ENCODE measurements around the gene NBEA.

DNA sequence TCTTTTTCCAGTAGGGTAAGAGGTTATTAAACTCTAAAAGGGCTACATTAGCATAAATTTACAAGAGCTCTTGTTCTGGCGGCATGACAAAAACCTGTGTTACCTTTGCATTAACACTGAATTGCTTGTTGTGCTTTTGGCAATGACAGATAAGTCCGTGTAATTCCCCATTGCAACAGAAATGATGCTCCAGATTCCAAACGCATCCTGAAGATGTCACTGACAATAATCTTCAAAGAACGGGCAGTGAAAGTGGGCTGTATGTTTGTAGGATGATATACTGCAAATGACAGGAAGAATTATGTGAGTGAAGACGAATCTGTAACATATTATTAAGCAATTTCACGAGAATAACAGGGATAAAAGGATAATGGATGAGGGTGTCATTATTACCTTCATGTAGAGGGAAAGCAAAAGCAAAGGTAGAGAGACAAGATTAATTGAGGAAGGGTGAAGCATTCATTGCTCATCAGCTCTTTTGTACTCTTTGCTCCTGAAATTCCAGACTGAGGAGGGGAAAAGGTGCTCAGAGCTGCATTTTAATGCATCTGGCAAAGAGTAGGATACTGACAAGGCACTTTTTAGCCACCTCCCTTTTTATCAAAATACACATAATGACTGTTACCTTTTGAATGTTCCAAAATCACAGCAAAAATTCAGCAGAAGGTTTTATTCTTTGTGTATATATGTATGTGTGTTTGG, 572.9 kb downstream of the NBEA start:
- TF ChIP-seq RAD21 (IDR thresholded peaks at IDR 0.05; ENCODE audit: low read depth) (no peak), NFIC (IDR thresholded peaks at IDR 0.05) (no peak), EP300 (IDR thresholded peaks at IDR 0.05; ENCODE audit: borderline replicate concordance) (no peak), TEAD4 (IDR thresholded peaks at IDR 0.05) (no peak), TAF1 (IDR thresholded peaks at IDR 0.05; ENCODE audit: low read depth) (no peak), FOXM1 (IDR thresholded peaks at IDR 0.05; ENCODE audit: borderline replicate concordance, low read depth) (no peak)
- TF ChIP-seq, protein P1, sequence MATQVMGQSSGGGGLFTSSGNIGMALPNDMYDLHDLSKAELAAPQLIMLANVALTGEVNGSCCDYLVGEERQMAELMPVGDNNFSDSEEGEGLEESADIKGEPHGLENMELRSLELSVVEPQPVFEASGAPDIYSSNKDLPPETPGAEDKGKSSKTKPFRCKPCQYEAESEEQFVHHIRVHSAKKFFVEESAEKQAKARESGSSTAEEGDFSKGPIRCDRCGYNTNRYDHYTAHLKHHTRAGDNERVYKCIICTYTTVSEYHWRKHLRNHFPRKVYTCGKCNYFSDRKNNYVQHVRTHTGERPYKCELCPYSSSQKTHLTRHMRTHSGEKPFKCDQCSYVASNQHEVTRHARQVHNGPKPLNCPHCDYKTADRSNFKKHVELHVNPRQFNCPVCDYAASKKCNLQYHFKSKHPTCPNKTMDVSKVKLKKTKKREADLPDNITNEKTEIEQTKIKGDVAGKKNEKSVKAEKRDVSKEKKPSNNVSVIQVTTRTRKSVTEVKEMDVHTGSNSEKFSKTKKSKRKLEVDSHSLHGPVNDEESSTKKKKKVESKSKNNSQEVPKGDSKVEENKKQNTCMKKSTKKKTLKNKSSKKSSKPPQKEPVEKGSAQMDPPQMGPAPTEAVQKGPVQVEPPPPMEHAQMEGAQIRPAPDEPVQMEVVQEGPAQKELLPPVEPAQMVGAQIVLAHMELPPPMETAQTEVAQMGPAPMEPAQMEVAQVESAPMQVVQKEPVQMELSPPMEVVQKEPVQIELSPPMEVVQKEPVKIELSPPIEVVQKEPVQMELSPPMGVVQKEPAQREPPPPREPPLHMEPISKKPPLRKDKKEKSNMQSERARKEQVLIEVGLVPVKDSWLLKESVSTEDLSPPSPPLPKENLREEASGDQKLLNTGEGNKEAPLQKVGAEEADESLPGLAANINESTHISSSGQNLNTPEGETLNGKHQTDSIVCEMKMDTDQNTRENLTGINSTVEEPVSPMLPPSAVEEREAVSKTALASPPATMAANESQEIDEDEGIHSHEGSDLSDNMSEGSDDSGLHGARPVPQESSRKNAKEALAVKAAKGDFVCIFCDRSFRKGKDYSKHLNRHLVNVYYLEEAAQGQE (IDR thresholded peaks at IDR 0.05; ENCODE audit: low read depth) = no peak
- TF ChIP-seq, protein P2, sequence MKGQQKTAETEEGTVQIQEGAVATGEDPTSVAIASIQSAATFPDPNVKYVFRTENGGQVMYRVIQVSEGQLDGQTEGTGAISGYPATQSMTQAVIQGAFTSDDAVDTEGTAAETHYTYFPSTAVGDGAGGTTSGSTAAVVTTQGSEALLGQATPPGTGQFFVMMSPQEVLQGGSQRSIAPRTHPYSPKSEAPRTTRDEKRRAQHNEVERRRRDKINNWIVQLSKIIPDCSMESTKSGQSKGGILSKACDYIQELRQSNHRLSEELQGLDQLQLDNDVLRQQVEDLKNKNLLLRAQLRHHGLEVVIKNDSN (IDR thresholded peaks at IDR 0.05) = no peak
- TF ChIP-seq, protein P3, sequence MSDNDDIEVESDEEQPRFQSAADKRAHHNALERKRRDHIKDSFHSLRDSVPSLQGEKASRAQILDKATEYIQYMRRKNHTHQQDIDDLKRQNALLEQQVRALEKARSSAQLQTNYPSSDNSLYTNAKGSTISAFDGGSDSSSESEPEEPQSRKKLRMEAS (IDR thresholded peaks at IDR 0.05) = no peak

Data from Ishikawa (cell line).